HG03139 (cell line): ENCODE results near the gene DNAAF3.

Source experiments
- ATAC-seq: cut with Tn5 transposase; IDR thresholded peaks from one replicate; pipeline ENCODE4 v1.9.1; 2021; ENCODE audit not compliant: unreplicated experiment

DNAAF3 gene

GRCh38 chr19:55116859-55117662 is 49.4 kb downstream of the DNAAF3 start, which contains the start of gene PPP1R12C:
Gene PPP1R12C (minus strand): TSS chr19:55117637. CDS start chr19:55117543, 94 bp downstream.
- peak; percentile 6 for ATAC-seq

GRCh38 chr19:55116232-55116858 is 50.1 kb downstream of the DNAAF3 start:
- ATAC-seq = no peak

- ATAC-seq = no peak
Observed at GRCh38 chr19:55115446-55116065, 50.9 kb downstream of the DNAAF3 start.

GRCh38 chr19:55114566-55115145 is 51.8 kb downstream of the DNAAF3 start:
- ATAC-seq = no peak

- no peak for ATAC-seq
Observed at GRCh38 chr19:55113570-55114039, 52.8 kb downstream of the DNAAF3 start.

- ATAC-seq = no peak
Observed at GRCh38 chr19:55112777-55113569, 53.4 kb downstream of the DNAAF3 start.

GRCh38 chr19:55112246-55112776 is 54.1 kb downstream of the DNAAF3 start:
- ATAC-seq = no peak

- ATAC-seq = no peak
Observed at GRCh38 chr19:55111238-55111831, 55.1 kb downstream of the DNAAF3 start.

- ATAC-seq = no peak
Observed at GRCh38 chr19:55109527-55110291, 56.7 kb downstream of the DNAAF3 start.
